Astrocyte of the spinal cord (primary cell): ENCODE data around the gene PRDM16.

ENCODE experiments used
- DNase-seq: peaks from one replicate; pipeline ENCODE4 v3.0.0; 2011; ENCODE audit warnings: low read depth, low spot score
- H3K4me3 ChIP-seq: 2 replicates; pipeline ENCODE4 v1.5.1; 2011; ENCODE audit warnings: low read depth, mild to moderate bottlenecking, low read length, moderate library complexity
- in situ Hi-C: cut with HindIII; loops from 2 replicates; pipeline ENCODE4 v1.10.0; 2017; ENCODE audit warnings: low sequenced_read_pairs
- TF ChIP-seq, protein P1 (sequence below): IDR thresholded peaks from 2 replicates; pipeline ENCODE4 v1.5.1; 2012; ENCODE audit warnings: low read depth, mild to moderate bottlenecking, low read length, inconsistent platforms

The PRDM16 gene

GRCh38 chr1:3356827-3357460 lies 287.9 kb downstream of the PRDM16 start:
- TF ChIP-seq, protein P1, sequence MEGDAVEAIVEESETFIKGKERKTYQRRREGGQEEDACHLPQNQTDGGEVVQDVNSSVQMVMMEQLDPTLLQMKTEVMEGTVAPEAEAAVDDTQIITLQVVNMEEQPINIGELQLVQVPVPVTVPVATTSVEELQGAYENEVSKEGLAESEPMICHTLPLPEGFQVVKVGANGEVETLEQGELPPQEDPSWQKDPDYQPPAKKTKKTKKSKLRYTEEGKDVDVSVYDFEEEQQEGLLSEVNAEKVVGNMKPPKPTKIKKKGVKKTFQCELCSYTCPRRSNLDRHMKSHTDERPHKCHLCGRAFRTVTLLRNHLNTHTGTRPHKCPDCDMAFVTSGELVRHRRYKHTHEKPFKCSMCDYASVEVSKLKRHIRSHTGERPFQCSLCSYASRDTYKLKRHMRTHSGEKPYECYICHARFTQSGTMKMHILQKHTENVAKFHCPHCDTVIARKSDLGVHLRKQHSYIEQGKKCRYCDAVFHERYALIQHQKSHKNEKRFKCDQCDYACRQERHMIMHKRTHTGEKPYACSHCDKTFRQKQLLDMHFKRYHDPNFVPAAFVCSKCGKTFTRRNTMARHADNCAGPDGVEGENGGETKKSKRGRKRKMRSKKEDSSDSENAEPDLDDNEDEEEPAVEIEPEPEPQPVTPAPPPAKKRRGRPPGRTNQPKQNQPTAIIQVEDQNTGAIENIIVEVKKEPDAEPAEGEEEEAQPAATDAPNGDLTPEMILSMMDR: no peak
- H3K4me3 ChIP-seq: no peak overlapping the region
- in situ Hi-C loops: no loop called here
- DNase-seq: no peak

- no peak overlapping the region for H3K4me3 ChIP-seq
- in situ Hi-C loops: no loop called here
- no peak for DNase-seq
- TF ChIP-seq, protein P1: no peak
Measured at GRCh38 chr1:3357526-3358297, 288.7 kb downstream of the PRDM16 start.

DNA sequence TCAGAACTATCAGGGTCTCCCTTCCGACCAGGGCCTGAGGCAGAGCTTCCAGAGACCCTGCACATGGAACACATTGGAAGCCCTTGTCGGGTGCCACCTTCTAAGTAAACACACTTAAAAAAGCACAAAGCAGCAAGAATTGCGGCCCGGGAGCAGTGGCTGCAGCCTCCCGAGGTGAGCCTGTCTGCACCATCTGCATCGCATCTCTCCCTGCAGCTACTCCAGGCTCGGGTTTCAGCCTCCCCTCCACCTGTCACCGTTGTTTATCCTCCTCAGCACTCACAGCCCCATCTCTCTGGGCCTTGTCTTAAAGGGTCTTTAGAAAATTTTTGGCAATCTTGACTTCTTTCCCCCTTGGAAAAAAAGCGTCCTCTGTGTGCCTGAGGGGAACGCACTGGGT lies 290.3 kb downstream of the PRDM16 start:
- in situ Hi-C loops: no loop called here
- no peak overlapping the region for H3K4me3 ChIP-seq
- DNase-seq: no peak
- TF ChIP-seq, protein P1: no peak

DNA sequence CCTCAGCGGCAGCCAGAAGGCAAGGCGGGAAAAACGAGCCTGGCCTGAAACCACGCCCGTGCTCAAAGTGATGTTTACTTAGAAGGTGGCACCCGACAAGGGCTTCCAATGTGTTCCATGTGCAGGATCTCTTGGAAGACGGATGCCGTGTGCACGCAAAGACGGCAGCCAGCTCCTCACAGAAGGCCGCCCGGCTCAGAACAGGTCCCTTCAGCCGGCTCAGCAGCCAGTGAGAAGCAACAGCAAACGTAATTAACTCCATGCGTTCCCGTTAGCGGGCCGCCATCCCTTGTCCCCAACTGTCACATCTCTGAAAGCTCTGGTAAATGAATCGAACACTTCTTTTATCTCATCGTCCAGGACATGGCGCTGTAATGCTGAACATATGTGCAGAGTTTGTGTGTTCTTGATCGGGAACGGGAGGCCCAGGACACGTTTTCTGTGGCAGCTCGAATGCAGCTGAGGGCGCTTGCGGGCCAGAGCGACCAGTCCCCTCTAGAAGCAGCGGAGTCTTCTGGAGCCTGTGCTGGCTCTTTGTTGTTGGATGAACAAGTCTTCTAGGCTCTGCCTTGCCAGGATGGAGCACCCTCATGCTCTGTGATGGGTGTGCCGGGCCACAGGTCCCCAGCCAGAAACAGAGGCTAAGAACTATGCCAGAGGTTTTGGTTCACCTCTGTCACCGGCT lies 290.9 kb downstream of the PRDM16 start:
- H3K4me3 ChIP-seq: no peak overlapping the region
- in situ Hi-C loops: no loop called here
- TF ChIP-seq, protein P1: no peak
- DNase-seq: no peak

DNA sequence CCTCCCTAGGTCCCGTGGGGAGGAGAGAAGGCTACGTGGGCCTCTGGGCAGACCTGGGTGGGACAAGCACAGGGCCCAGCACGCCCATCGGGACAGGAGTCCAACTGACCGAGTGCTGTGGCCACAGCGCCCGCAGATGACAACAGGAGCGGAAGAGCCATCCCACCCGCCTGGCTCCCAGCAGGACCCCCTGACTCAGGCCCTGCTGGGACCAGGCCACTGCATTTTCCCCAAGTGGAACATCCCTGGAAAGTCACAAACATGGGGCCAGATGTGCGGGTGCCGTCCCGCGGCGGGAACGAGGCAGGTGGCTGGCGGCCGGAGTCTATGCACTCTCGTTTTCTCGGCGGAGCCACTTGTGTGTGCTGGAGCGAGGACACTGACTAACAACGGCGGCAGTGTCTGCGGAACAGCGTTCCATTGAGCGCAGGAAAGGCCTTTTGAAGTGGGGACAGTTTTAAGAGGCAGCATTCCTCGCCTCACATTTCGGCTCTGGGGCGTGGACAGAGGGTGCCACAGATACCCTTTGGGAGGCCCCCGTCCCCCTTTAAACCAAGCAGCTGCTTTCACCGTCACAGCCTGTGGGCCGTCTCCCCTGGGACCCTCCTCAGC lies 291.7 kb downstream of the PRDM16 start:
- DNase-seq: no peak
- TF ChIP-seq, protein P1: no peak
- no peak overlapping the region for H3K4me3 ChIP-seq
- in situ Hi-C loops: no loop called here

GRCh38 chr1:3363023-3363422 lies 294.0 kb downstream of the PRDM16 start:
- in situ Hi-C loops: no loop called here
- TF ChIP-seq, protein P1: no peak
- H3K4me3 ChIP-seq: no peak overlapping the region
- no peak for DNase-seq
